Keratinocyte (primary cell): ENCODE measurements around the gene PRPF40B.

Experiments used
- CTCF ChIP-seq, 3 experiments: IDR thresholded peaks in 1 of 3; conservative IDR thresholded peaks in 1 of 3; optimal IDR thresholded peaks in 1 of 3; 2 replicates in 2 of 3; 3 replicates in 1 of 3; pipeline versions ENCODE3 to v1.5.1; 2011; ENCODE audit warnings: low read length in 3 of 3, mild to moderate bottlenecking in 3 of 3, moderate library complexity in 2 of 3, control low read depth in 1 of 3, inconsistent platforms in 1 of 3; ENCODE audit not compliant: insufficient read depth in 2 of 3; ENCODE audit errors: extremely low read depth in 1 of 3
- EZH2 ChIP-seq: IDR thresholded peaks from one replicate; pipeline ENCODE4 v1.6.1; 2012; ENCODE audit warnings: inconsistent platforms, mild to moderate bottlenecking, low read length, moderate library complexity

- no peak for TF ChIP-seq CTCF (optimal IDR thresholded peaks at IDR 0.05 in 1 of 3, IDR thresholded peaks at IDR 0.05 in 1 of 3, conservative IDR thresholded peaks at IDR 0.05 in 1 of 3; ENCODE audit: extremely low read depth in 1 of 3, insufficient read depth in 2 of 3, low read length in 3 of 3)
- TF ChIP-seq EZH2: no peak
Measured at GRCh38 chr12:49680075-49680474, 56.7 kb downstream of the PRPF40B start.
